ENCODE results near the gene ADGRG7. TPM values are rescaled to one million over a fixed set of nuclear protein-coding genes. Genes with fewer than 3 reads are reported as not detected.
A peak's percentile ranks its signal among the peaks of the same experiment; 100 is the strongest.

Gene ADGRG7
- total and polyA plus RNA-seq, 4 donors = 2.1 to 65.5 (median 13.7) TPM

- WGBS = 35% methylated on average over 1 of the region's 1 CpG
- Histone ChIP-seq H3K9ac (ENCODE audit: low read depth in 1 of 2, low read length in 2 of 2) (no peak overlapping the region), H3K4me3 (ENCODE audit: low read depth in 1 of 3, low read length in 3 of 3) (no peak overlapping the region), H3K27ac (ENCODE audit: low read depth in 1 of 2, low read length in 2 of 2) (peak overlapping the region; percentile 50 to 87), H3K9me3 (ENCODE audit: control insufficient read depth in 4 of 4, low read length in 3 of 4) (no peaks in the 10 kb centered on the region), H3K4me1 (ENCODE audit: control insufficient read depth in 4 of 4, insufficient read depth in 4 of 4, low read length in 3 of 4) (peaks cover 2 to 16% (median 7%) of the 10 kb centered on the region in 4 donors), H3K27me3 (ENCODE audit: control insufficient read depth in 4 of 4, insufficient read depth in 4 of 4, low read length in 3 of 4) (no peaks in the 10 kb centered on the region), H3K36me3 (ENCODE audit: control insufficient read depth in 4 of 4, insufficient read depth in 3 of 4, low read depth in 1 of 4, low read length in 3 of 4) (peaks cover 0 to 4% (median 2%) of the 10 kb centered on the region in 4 donors)
- TF ChIP-seq RXRA (IDR thresholded peaks at IDR 0.05) (peak in 1 of 2 donors; percentile 38), GABPA (IDR thresholded peaks at IDR 0.05 in 1 of 2, conservative IDR thresholded peaks at IDR 0.05 in 1 of 2) (no peak), EGR1 (IDR thresholded peaks at IDR 0.05; ENCODE audit: low read depth in 2 of 2) (peak in 1 of 2 donors; percentile 26), RAD21 (IDR thresholded peaks at IDR 0.05) (peak; percentile 10 to 15), FOXA2 (IDR thresholded peaks at IDR 0.05) (no peak), NR2F2 (IDR thresholded peaks at IDR 0.05) (no peak), SP1 (IDR thresholded peaks at IDR 0.05) (no peak), TAF1 (conservative IDR thresholded peaks at IDR 0.05) (no peak), FOXA1 (IDR thresholded peaks at IDR 0.05) (no peak), JUND (IDR thresholded peaks at IDR 0.05) (no peak), HNF4A (conservative IDR thresholded peaks at IDR 0.05) (peak in 1 of 2 donors; percentile 32), YY1 (IDR thresholded peaks at IDR 0.05) (no peak), ZBTB33 (IDR thresholded peaks at IDR 0.05) (no peak), HNF4G (IDR thresholded peaks at IDR 0.05) (no peak)
- TF ChIP-seq, protein P1, sequence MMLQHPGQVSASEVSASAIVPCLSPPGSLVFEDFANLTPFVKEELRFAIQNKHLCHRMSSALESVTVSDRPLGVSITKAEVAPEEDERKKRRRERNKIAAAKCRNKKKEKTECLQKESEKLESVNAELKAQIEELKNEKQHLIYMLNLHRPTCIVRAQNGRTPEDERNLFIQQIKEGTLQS (IDR thresholded peaks at IDR 0.05) = no peak
- TF ChIP-seq, protein P2, sequence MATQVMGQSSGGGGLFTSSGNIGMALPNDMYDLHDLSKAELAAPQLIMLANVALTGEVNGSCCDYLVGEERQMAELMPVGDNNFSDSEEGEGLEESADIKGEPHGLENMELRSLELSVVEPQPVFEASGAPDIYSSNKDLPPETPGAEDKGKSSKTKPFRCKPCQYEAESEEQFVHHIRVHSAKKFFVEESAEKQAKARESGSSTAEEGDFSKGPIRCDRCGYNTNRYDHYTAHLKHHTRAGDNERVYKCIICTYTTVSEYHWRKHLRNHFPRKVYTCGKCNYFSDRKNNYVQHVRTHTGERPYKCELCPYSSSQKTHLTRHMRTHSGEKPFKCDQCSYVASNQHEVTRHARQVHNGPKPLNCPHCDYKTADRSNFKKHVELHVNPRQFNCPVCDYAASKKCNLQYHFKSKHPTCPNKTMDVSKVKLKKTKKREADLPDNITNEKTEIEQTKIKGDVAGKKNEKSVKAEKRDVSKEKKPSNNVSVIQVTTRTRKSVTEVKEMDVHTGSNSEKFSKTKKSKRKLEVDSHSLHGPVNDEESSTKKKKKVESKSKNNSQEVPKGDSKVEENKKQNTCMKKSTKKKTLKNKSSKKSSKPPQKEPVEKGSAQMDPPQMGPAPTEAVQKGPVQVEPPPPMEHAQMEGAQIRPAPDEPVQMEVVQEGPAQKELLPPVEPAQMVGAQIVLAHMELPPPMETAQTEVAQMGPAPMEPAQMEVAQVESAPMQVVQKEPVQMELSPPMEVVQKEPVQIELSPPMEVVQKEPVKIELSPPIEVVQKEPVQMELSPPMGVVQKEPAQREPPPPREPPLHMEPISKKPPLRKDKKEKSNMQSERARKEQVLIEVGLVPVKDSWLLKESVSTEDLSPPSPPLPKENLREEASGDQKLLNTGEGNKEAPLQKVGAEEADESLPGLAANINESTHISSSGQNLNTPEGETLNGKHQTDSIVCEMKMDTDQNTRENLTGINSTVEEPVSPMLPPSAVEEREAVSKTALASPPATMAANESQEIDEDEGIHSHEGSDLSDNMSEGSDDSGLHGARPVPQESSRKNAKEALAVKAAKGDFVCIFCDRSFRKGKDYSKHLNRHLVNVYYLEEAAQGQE (IDR thresholded peaks at IDR 0.05) = no peak
- TF ChIP-seq, protein P3, sequence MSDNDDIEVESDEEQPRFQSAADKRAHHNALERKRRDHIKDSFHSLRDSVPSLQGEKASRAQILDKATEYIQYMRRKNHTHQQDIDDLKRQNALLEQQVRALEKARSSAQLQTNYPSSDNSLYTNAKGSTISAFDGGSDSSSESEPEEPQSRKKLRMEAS (IDR thresholded peaks at IDR 0.05) = peak; percentile 42
- TF ChIP-seq, protein P4, sequence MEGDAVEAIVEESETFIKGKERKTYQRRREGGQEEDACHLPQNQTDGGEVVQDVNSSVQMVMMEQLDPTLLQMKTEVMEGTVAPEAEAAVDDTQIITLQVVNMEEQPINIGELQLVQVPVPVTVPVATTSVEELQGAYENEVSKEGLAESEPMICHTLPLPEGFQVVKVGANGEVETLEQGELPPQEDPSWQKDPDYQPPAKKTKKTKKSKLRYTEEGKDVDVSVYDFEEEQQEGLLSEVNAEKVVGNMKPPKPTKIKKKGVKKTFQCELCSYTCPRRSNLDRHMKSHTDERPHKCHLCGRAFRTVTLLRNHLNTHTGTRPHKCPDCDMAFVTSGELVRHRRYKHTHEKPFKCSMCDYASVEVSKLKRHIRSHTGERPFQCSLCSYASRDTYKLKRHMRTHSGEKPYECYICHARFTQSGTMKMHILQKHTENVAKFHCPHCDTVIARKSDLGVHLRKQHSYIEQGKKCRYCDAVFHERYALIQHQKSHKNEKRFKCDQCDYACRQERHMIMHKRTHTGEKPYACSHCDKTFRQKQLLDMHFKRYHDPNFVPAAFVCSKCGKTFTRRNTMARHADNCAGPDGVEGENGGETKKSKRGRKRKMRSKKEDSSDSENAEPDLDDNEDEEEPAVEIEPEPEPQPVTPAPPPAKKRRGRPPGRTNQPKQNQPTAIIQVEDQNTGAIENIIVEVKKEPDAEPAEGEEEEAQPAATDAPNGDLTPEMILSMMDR (IDR thresholded peaks at IDR 0.05; ENCODE audit: low read depth, low read length, missing input control) = no peak
- DNase-seq (ENCODE audit: low spot score) = no peak
These were observed 46.2 kb upstream of the ADGRG7 start for GRCh38 chr3:100563228-100563627.

All from liver (tissue), 9 donors.